HG03575 (cell line): Measurements from ENCODE around the gene FOXA2.

ENCODE experiments used
- ATAC-seq: cut with Tn5 transposase; IDR thresholded peaks from one replicate; pipeline ENCODE4 v1.9.1; 2021; ENCODE audit not compliant: unreplicated experiment, insufficient number of reproducible peaks, low FRiP score; ENCODE audit errors: extremely low read depth

FOXA2 gene

DNA sequence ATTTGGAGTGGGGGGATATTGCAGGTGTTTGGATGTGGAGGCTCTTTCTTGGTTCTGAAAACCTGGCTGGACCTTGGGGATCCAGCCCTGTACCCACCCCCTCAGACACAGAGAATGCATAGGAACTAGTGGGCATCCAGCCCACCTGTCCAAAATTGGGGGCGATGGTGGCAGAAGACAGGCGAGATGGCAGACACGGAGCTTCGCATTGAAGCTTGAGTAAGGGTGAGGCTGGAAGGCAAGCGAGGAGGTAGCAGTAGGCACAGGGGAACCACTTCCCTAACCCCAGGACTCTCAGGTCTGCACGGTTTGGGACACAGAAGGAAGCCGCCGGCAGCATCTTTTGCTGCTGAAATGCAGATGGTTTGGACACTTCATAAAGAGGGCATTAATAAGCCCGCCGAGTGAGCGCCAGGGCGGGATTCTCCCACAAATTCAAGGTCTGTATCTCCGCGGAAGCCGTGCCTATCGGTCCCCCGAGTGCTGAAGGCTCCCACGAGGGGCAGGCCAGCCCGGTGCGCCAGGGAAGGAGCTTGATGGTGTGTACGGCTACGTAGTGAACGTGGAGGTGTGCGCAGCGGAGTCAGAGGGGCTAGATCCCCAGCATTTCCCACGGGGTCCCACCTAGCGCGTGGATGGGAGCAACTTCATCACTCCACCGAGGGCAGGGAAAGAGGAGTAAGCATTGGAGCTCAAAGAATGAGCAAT lies 1.6 kb upstream of the FOXA2 start:
- no peak for ATAC-seq

DNA sequence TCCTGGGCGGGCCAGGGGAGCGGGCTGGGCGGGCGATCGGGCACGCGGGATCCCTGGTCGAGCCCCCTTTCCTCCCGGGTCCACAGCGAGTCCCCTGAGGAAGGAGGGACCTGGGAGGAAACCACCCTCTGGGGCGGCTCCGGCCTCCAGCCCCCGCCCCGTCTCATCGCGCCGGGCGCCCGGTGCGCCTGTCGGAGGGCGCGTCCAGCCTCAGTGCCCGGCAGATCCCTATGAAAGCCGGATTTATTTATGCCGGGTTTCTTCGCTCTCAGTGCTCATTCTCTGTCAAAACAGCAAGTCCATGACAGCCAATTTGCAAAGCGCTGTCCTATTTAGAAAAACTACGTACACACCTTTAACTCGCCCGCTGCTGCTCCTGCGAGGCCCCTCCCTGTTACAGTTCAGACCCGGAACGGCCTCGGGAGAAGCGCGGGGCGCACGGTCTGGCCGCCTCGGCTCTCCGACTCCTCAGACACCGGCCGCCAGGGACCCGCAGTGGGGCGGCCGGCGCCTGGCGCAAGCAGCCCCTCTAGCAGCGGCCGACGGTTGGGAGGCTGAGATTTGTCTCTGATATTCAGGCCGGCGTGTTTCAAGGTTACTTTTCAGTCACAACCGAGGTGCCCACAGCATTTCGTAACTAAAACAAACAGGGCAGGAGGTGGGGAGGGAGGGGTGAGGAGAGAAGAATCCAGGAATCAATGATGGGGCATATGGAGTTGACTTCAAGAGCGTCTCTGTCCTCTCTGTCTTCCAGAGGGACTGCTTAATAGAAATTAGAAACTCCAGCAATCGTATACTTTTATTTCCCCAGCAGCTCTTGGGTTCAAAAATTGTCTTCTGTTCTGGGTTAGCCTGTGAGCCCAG lies 782 bp upstream of the FOXA2 start:
- no peak for ATAC-seq

DNA sequence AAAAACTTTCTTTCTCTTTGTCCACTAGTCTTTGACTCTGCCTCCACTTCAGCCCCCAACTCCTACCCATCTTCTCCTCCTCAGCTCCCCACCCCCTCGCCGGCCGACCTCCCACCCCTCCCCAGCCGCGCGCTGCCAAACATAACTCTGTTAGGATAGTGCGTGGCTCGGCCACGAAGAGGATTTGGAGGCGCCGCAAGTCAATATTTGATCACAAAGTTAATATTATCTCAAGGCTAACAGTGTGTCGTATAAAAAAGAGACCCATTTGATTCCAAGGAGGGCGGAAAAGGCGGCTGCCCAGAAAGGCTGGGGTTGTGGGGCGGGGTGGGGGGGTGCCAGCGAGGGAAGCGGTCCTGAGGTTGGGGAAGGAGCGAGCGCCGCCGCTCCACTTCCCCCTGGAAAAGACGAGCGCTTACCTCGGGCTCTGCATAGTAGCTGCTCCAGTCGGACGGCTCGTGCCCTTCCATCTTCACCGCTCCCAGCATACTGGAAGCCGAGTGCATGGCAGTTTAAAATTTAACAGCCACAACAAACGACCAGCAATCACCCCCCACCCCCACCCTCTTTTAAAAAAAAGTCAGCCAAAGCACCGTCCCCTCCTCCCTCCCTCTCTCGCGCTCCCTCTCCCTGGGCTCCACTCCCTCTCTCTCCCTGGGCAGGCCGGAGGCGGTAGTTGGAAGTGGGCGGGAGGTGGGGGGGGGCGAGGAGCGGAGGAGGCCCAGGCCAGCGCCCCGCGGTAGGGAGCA lies 425 bp downstream of the FOXA2 start:
- ATAC-seq, result no peak

DNA sequence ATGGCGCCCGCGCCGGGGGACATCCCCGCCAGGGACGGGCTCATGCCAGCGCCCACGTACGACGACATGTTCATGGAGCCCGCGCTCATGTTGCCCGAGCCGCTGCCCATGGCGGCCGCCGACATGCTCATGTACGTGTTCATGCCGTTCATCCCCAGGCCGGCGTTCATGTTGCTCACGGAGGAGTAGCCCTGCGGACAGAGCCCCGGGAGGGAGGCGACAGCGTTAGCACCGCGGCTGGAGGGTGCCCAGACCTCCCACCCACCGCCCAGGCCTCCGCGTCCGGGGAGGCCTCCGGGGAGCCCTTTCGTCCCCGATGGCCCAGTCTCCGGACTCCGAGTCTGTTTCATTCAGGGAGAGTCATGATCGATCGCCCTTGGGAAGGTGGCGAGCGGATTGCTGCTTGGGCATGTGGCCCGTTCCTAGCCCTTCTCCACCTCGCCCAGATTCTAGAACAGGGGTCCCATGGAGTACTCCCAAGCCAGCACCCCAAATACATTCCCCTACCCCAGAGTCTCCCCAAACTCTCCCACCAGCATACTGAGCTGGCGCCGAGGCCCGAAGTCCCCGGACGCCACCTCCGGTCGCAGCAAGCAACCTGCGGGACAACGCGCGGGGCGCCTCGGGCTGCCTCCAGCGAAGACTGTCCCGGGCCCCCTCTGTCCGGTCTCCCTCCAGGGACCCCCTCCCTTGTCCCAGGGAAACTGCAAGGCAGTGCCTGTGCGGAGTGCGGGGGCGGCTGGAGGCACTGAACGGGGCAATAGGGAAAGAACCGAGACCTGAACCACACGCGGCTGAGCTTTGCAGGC lies 1.2 kb downstream of the FOXA2 start:
- no peak for ATAC-seq

DNA sequence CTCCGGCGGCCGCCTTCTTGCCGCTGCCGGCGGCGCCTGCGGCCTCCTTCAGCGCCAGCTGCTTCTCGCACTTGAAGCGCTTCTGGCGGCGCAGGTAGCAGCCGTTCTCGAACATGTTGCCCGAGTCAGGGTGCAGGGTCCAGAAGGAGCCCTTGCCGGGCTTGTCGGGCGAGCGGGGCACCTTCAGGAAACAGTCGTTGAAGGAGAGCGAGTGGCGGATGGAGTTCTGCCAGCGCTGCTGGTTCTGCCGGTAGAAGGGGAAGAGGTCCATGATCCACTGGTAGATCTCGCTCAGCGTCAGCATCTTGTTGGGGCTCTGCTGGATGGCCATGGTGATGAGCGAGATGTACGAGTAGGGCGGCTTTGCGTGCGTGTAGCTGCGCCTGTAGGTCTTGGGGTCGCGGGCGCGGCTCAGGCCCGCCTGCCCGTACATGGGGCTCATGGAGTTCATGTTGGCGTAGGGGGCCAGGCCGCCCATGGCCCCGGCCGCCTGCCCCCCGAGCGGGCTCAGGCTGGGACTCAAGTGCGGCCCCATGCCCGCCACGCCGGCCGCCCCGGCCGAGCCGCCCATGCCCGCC lies 1.9 kb downstream of the FOXA2 start:
- no peak for ATAC-seq

DNA sequence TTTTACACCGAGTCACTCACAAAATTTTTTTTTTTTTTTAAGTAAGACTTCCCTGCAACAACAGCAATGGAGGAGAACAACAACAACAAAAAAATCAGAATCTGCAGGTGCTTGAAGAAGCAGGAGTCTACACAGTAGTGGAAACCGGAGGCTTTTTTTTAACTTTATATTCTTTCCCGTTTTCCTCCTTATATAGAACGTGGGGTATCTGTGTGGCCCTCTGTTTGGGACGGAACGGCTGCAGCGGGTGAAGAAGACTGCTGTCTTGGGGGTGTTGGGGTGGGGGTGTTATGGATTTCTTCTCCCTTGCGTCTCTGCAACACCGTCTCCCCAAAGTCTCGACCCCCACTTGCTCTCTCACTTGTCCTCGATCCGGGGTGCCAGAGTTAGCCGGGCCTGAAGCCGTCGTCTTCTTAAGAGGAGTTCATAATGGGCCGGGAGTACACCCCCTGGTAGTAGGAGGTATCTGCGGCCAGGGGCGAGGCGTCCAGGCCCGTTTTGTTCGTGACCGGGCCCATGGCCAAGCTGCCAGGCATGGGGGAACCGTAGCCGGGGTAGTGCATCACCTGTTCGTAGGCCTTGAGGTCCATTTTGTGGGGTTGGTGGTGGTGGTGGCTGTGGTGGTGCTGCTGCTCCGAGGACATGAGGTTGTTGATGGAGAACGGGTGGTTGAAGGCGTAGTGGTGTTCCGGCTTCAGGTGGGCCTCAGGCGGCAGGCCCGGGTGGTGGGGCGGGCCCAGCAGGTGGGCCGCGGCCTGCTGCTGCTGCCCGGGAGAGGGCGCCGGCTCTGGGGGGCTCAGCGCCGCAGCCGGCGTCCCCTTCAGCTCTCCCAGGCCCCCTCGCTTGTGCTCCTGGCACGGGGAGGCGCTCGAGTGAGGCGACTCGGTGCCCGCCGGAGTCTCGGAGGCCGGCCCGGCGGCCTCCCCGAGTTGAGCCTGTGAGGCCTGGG lies 2.7 kb downstream of the FOXA2 start:
- no peak for ATAC-seq

DNA sequence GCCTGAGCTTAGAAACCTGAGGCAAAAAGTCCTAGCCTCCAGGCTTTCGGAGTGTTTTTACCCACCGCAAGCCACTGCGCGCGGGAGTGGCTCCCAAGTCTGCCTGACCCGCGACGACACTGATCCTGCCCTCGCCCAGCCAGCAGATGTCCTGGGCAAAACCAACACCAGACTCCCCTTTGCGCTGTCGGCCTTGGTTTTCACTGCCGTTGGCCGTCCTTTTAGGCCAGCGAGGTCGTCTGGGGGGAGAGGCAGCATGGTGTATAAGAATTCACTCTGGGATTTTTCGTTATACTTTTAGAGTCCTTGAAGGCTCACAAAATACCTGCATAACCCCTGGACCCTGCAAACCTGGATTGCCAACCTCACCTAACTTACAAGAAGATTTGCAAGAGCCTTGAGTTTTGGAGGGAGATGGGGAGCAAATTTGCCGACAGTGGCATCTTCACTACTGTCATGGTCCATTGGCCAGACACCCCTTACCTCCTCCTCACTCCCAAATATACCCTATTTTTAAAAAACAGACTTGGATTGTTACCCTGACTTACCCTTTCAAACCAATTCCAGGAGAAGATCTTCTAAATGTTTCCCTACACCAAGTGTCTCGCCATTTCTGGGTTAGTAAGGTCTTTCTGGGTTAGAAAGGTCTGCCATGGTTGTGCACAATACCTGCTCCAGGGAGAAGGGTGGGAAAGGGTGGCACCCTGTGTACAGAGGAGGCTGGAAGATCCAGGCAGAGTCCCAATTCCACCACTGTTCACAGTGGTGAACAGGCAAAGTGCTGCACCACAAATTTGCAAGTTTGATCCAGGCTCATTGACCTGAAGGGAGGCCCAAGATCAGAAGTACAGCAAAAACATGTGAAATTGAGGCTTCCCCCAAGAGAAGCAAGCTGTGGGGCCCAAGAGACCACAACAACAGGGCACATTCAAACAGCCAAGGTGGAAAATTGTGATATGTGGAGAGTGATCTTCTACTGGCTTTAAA lies 4.4 kb downstream of the FOXA2 start:
- ATAC-seq, result no peak

DNA sequence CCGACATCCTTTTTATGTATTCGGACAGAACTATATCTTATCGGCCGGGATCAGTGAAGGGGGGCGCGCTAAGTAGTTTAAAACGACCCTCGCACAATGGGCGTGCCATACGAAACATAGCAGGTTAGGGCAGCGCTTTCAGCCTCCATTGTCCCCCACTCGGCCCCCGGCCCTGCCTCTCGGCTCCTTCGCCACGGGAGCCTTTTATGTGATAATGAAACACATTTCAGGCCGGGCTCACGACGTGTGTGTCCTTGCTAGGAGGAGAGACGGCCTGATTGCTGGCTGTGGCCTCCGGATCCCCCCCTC lies 5.3 kb downstream of the FOXA2 start:
- no peak for ATAC-seq

DNA sequence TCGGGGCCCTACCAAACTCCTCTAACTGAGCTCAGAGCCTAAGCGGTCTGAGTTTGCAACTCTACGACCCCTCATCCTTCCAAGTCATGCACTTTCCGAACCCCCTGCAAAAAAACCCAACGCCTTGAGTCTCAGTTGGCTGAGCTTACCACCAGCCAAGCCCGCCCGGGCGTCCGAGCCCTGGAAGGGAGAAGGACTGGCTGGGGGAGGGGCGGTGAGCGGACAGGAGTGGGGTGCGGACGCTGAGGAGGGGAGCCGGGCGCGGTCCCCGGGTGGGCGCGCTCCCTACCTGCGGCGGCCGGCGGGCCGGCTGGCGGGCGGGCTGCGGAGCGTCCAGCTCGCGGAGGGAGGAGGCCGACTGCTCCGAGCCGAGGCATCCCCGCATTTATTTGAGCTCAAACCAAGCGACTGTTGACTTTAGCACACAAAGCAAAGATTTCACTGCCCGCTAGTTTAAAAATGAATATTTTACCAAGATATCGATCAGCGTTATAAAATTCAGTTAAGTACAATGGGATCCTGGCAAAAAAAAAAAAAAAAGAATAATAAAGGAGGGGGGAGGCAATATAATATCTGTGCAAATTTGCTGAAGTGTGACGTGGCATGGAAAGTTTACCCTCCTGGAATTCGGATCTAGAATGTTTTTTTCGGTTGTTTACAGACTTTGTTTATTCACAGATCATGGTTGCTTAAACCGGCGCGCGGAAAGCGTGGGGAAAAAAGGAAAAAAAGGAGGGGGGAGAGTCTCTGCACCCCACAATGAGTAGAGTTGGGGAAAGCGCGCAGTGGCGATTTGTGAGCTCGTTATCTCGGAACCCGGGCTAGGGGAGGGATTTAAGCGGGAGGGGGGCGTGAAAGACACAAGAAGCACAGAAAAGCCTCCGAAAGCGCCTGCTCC lies 5.9 kb downstream of the FOXA2 start:
- no peak for ATAC-seq

DNA sequence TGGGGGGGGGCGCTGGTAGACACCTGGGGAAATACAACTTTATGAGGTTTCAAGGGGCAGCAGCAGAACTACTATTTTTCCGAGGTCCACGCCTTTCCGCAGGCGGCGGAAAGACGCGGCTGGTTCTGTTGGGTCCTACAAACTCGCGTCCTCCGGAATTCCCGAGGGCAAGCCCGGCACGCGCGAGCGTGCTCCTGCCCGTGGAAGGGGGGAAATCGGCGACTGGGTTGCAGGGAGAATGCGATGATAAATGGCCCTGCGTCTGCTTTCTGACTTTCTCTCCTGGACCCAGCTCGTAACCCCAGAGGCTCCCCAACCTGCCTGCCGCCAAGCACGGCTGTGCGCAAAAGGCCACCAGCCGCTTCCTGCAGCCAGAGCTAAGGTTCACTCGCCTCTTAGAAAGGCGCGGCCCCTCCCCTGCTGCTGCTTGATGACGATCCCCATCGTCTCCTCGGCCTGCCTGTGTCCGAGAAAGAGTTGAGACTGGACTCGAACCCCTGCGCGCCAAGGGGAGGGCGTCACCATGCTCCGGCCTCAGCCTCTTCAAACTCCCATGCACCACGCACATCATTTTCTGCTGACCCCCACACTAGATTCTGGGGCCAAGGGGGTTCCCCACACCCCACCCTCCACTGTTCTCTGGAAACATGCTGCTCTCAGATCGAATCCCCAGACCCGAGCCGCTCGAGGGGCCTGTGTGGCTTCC lies 6.7 kb downstream of the FOXA2 start:
- ATAC-seq, result no peak

DNA sequence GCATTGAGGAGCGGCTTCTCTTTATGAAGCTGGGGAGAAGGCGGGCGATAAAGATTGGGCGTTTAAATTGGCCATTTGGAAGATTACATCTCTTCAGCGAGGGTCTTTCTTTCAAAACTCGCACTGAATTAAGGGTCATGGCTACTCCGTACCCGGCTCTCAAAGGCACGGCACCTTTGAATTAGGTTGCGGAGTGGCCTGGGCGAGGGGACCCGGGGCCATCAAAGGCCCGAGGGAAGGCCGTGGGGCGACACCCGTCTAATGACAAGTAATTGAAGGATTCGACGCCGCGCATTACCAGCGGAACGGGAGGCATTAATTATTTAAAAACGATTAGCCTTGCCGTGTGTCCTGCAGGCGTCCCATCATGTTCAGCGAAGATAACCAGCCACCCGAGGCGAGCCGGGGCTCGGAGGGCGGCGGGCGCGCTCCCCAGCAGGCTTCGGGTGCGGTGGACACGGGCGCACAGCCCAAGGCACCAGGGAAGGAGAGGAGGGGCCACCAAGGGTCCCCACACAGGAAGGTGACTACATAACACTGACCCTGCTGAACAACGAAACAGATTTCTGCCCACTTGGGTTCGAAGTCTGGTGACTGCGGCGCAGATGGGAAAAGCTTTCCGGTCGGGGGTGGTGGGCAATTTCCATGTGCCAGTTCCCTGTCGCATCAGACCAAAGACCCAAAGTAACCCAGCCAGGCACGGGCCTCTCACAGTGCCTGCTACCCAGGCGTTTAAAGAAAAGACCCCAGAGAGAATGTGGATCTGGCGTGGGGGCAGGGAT lies 7.4 kb downstream of the FOXA2 start:
- no peak for ATAC-seq

DNA sequence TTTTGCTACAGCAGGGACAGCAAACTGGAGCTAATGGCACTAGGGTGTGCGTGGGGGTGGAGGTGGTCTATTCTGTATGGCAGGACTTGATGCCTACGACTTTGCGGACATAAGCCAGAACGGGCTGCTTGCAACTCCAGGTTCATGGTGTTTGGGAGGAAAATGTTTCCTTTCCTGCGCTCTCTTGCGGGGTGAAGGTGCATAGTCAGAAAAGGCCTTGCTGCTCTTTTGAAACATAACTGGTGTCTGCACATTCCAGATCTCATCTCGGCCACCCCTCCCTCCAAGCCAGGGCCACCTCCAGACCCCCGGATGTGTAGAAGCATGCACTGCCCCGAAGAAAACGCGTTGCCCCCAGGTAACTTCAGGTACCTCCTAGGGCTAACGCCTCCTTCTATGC lies 8.1 kb downstream of the FOXA2 start:
- no peak for ATAC-seq

DNA sequence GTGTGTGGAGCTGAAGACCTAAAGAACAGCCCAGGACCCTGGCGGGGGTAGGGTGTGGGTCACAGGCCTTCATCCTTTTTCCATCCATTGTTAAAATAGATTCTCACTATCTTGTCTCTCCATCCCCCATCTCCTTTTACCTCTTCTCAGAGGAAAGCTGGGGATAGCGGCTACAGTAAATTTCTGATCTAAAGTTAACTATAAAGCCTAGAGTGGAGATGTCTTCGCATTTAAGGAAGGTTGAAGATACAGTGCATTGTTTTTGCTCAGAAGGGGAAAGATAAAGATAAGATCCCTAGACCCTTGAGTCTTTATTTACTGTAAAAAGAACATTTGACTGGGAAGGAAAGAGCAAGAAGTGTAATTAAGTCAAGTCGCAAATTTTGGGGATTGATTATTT lies 8.6 kb downstream of the FOXA2 start:
- no peak for ATAC-seq

DNA sequence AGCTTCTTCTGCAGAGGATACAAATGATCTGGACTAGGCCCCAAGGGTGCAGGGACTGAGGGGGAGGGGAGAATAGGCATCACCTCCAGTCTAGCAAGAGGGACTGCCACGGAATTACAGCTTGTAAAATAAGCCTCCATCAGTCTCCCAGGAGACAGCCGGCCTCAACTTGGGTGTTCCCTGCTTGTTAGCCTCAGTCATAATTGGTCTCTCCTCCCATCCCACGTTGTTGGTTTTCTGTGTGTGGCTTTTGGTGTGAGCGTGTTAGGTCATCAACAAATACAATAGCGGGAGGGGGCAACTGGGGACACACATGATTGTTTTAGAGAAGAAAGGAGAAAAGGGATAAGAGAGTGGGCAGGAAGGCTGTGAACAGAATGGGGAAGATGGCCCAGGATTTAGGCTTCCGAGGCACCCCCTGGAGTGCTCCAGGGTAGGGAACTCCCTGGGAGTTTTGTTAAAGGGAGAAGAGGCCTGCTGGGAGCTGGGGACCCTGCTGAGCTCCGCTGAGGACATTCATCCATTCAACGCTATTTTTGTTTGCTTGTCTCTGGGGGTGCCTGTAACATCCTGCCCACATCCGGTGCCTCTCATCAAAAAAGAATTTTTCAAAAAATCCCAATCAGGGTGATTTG lies 9.2 kb downstream of the FOXA2 start:
- ATAC-seq, result no peak
